HepG2 (cell line): ENCODE results near the gene EGLN2. TPM values are rescaled to one million over a fixed set of nuclear protein-coding genes. Genes with fewer than 3 reads are reported as not detected.

Source experiments
- CEBPG ChIP-seq: IDR thresholded peaks from 2 replicates; pipeline ENCODE4 v1.6.1; 2016
- CREB1 ChIP-seq, 2 experiments: fragments of 450-650 bp in 1 of 2; IDR thresholded peaks; 2 replicates each; pipeline ENCODE4 v1.6.1; 2016 to 2017; ENCODE audit warnings: control low read depth in 1 of 2, mild to moderate bottlenecking in 1 of 2, missing compliant biosample characterization in 1 of 2, missing genetic modification characterization in 1 of 2
- CREBL2 ChIP-seq: sonication (generic); formaldehyde crosslinking; IDR thresholded peaks from 2 replicates; pipeline ENCODE4 v1.8.1; 2023; ENCODE audit warnings: missing genetic modification reagents, mild to moderate bottlenecking, borderline replicate concordance
- GATAD1 ChIP-seq: IDR thresholded peaks from 2 replicates; pipeline ENCODE4 v1.6.1; 2016; ENCODE audit warnings: missing genetic modification reagents, missing compliant biosample characterization
- HNF4A ChIP-seq: sonication (generic); formaldehyde crosslinking; IDR thresholded peaks from 2 replicates; pipeline ENCODE4 v1.4.0; 2020; ENCODE audit warnings: missing genetic modification reagents
- NRL ChIP-seq: sonication (generic); formaldehyde crosslinking; IDR thresholded peaks from 2 replicates; pipeline ENCODE4 v1.5.0; 2020; ENCODE audit warnings: missing genetic modification reagents, mild to moderate bottlenecking, moderate library complexity, borderline replicate concordance
- RFX5 ChIP-seq: IDR thresholded peaks from 2 replicates; pipeline ENCODE4 v1.6.1; 2011; ENCODE audit warnings: low read depth, low read length, improper control_type of control experiment
- SAP130 ChIP-seq: IDR thresholded peaks from 2 replicates; pipeline ENCODE4 v1.6.1; 2016; ENCODE audit warnings: low read depth
- TEAD3 ChIP-seq: optimal IDR thresholded peaks from 2 replicates; pipeline ENCODE3; 2016; ENCODE audit warnings: borderline replicate concordance
- THAP9 ChIP-seq: sonication (generic); formaldehyde crosslinking; IDR thresholded peaks from 2 replicates; pipeline ENCODE4; 2020; ENCODE audit warnings: missing genetic modification reagents, mild to moderate bottlenecking, borderline replicate concordance
- TSC22D2 ChIP-seq: sonication (generic); formaldehyde crosslinking; IDR thresholded peaks from 2 replicates; pipeline ENCODE4 v1.5.1; 2020; ENCODE audit warnings: missing genetic modification reagents, mild to moderate bottlenecking, borderline replicate concordance
- UBTF ChIP-seq: sonication (generic); formaldehyde crosslinking; IDR thresholded peaks from 2 replicates; pipeline ENCODE4 v1.4.0; 2020; ENCODE audit warnings: mild to moderate bottlenecking, missing genetic modification reagents
- ZNF24 ChIP-seq: fragments of 450-650 bp; IDR thresholded peaks from 2 replicates; pipeline ENCODE4 v1.6.1; 2017; ENCODE audit warnings: antibody characterized with exemption, mild to moderate bottlenecking
- ZNF44 ChIP-seq: sonication (generic); formaldehyde crosslinking; IDR thresholded peaks from 2 replicates; pipeline ENCODE4 v1.5.1; 2020; ENCODE audit warnings: mild to moderate bottlenecking, missing genetic modification reagents
- ZNF530 ChIP-seq: sonication (generic); formaldehyde crosslinking; IDR thresholded peaks from 2 replicates; pipeline ENCODE4 v1.5.0; 2020; ENCODE audit warnings: low read depth, mild to moderate bottlenecking, missing genetic modification reagents
- ZNF598 ChIP-seq: sonication (generic); formaldehyde crosslinking; IDR thresholded peaks from 2 replicates; pipeline ENCODE4 v1.5.1; 2020; ENCODE audit warnings: mild to moderate bottlenecking, missing genetic modification reagents, borderline replicate concordance
- ZNF644 ChIP-seq: IDR thresholded peaks from 2 replicates; pipeline ENCODE4 v1.6.1; 2016; ENCODE audit warnings: low read depth
- ZNF883 ChIP-seq: sonication (generic); formaldehyde crosslinking; IDR thresholded peaks from 2 replicates; pipeline ENCODE4 v1.5.1; 2020; ENCODE audit warnings: mild to moderate bottlenecking, missing genetic modification reagents; ENCODE audit errors: not compliant biosample characterization
- ZZZ3 ChIP-seq: sonication (generic); formaldehyde crosslinking; IDR thresholded peaks from 2 replicates; pipeline ENCODE4 v1.4.0; 2020; ENCODE audit warnings: missing genetic modification reagents, mild to moderate bottlenecking, borderline replicate concordance
- polyA plus RNA-seq, 8 experiments: library from polyadenylated mRNA; depleted of rRNA in 3 of 8; stranded (reverse) in 7 of 8; unstranded in 1 of 8; fragments of >200 nt; fragmentation: Illumina TruSeq in 4 of 8; extraction: Trizol in 4 of 8; gene quantifications; 2 replicates each; pipeline versions ENCODE4 v1.2.1 to v1.2.3, GENCODE V29; 2011 to 2016; ENCODE audit warnings: low read depth in 4 of 8, missing spikeins in 1 of 8, mixed read lengths in 1 of 8; ENCODE audit not compliant: insufficient read depth in 1 of 8
- total RNA-seq, 5 experiments: library from RNA; depleted of rRNA; stranded (reverse); fragments of >200 nt; fragmentation: Illumina TruSeq; extraction: Trizol; gene quantifications; 2 replicates each; pipeline ENCODE4 v1.2.3, GENCODE V29; 2016; ENCODE audit warnings: low read depth in 1 of 5
- TF ChIP-seq, protein P1 (sequence below): sonication (generic); formaldehyde crosslinking; IDR thresholded peaks from 2 replicates; pipeline ENCODE4 v1.4.0; 2020; ENCODE audit warnings: missing genetic modification reagents, mild to moderate bottlenecking, borderline replicate concordance

EGLN2 gene
- total and polyA plus RNA-seq, 2 of the 13 experiments (the other 11 are each of a cell fraction or from before 2014, with no cell fraction given) = 16.5 to 40.8 TPM

DNA sequence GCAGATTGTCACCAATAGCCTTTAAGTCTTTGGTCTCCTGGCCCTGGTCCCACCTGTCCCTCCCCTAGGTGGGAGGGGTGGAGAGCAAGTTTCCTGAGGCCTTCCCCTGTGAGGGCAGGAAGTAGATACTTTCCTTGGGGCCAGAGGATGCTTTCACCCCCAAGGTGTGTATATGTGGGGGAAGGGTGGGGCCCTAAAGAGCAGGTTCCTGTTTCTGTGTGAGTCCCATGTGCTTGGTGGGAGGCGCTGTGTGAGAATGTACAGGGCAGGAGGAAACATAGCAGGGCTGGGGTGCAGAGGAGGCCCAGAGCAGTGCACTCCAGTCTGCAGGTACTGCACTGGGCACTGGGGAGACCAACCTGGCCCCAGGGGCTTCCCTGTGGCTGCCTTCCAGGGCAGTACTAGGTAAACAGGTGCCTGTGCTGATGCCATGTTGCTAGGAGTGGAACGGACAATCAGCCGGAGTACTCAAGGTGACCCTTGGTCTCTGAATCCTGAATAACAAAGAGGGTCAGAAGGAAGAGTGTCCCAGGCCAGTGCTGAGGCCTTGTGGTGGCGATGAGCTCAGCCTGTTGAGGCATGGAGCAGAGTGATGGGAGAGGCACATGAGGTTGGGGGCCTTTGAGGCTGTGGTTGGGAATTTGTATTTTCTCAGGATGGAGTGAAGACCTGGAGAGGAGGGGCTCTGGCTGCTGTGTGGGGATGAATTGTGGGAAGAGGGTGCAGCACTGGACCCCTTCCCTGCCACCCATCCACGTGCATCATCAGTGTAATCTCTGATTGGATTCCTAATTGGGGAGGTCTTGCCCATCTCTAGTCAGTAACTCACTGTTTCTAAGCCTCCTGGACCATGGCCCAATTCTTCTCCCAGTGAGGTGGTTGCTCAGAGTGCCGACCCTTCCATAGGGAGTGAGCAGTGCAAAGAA, 5.1 kb downstream of the EGLN2 start (continued):
- TF ChIP-seq ZZZ3 (CRISPR knock-in tag) = no peak
- TF ChIP-seq, protein P1, sequence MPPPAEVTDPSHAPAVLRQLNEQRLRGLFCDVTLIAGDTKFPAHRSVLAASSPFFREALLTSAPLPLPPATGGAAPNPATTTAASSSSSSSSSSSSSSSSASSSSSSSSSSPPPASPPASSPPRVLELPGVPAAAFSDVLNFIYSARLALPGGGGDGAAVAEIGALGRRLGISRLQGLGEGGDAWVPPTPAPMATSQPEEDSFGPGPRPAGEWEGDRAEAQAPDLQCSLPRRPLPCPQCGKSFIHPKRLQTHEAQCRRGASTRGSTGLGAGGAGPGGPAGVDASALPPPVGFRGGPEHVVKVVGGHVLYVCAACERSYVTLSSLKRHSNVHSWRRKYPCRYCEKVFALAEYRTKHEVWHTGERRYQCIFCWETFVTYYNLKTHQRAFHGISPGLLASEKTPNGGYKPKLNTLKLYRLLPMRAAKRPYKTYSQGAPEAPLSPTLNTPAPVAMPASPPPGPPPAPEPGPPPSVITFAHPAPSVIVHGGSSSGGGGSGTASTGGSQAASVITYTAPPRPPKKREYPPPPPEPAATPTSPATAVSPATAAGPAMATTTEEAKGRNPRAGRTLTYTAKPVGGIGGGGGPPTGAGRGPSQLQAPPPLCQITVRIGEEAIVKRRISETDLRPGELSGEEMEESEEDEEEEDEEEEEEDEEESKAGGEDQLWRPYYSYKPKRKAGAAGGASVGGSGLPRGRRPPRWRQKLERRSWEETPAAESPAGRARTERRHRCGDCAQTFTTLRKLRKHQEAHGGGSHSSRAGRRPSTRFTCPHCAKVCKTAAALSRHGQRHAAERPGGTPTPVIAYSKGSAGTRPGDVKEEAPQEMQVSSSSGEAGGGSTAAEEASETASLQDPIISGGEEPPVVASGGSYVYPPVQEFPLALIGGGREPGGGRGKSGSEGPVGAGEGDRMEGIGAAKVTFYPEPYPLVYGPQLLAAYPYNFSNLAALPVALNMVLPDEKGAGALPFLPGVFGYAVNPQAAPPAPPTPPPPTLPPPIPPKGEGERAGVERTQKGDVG (CRISPR knock-in tag) = 0 out of 2 replicates have a peak, but pooled peaks have one; percentile 33
- no peak for TF ChIP-seq CREB1 (IDR thresholded peaks at IDR 0.05)
- no peak for TF ChIP-seq CREB1 (CRISPR knock-in tag; IDR thresholded peaks at IDR 0.05)
- no peak for TF ChIP-seq NRL (CRISPR knock-in tag)
- no peak for TF ChIP-seq ZNF24
- TF ChIP-seq RFX5 = 0 out of 2 replicates have a peak, but pooled peaks have one; percentile 29
- TF ChIP-seq HNF4A = peak; percentile 64
- TF ChIP-seq UBTF (CRISPR knock-in tag) = 0 out of 2 replicates have a peak, but pooled peaks have one; percentile 28
- TF ChIP-seq ZNF644 (CRISPR knock-in tag) = 0 out of 2 replicates have a peak, but pooled peaks have one; percentile 47
- no peak for TF ChIP-seq ZNF44 (CRISPR knock-in tag)
- TF ChIP-seq TSC22D2 = no peak
- TF ChIP-seq CEBPG (CRISPR knock-in tag) = no peak
- no peak for TF ChIP-seq GATAD1 (CRISPR knock-in tag)
- TF ChIP-seq SAP130 = peak; percentile 15; the same call in 1 of the 2 replicates
- peak; percentile 10 for TF ChIP-seq TEAD3 (CRISPR knock-in tag)
- TF ChIP-seq ZNF598 (CRISPR knock-in tag) = no peak
- TF ChIP-seq THAP9 (CRISPR knock-in tag) = 0 out of 2 replicates have a peak, but pooled peaks have one; percentile 10
- TF ChIP-seq ZNF530 (CRISPR knock-in tag) = no peak
- no peak for TF ChIP-seq CREBL2 (CRISPR knock-in tag)
- peak; percentile 16 for TF ChIP-seq ZNF883 (CRISPR knock-in tag)
